Stomach (tissue), 9 donors: ENCODE measurements around the gene KANSL1. TPM values are rescaled to one million over a fixed set of nuclear protein-coding genes. Genes with fewer than 3 reads are reported as not detected.

Experiments
- DNase-seq, 2 donors: peaks; one replicate each; pipeline versions ENCODE4 v3.0.0 to v3.0.0-alpha.2; 2013 to 2019
- H3K27ac ChIP-seq, 5 donors: fragments of 200-600 bp in 4 of 5; sonication (generic) in 4 of 5; one replicate each; pipeline ENCODE4 v1.5.1; 2013 to 2019; ENCODE audit warnings: mild to moderate bottlenecking in 1 of 5, moderate library complexity in 1 of 5
- H3K27me3 ChIP-seq, 3 donors: fragments of 200-600 bp; sonication (generic); one replicate each; pipeline ENCODE4 v1.5.1; 2017 to 2019; ENCODE audit warnings: mixed run types in 1 of 3
- H3K36me3 ChIP-seq, 4 donors: fragments of 200-600 bp; sonication (generic); 1 replicate in 3 of 4; 2 replicates in 1 of 4; pipeline ENCODE4 v1.5.1; 2016 to 2019
- H3K4me1 ChIP-seq, 4 donors: fragments of 200-600 bp; sonication (generic); one replicate each; pipeline ENCODE4 v1.5.1; 2016 to 2019
- H3K4me3 ChIP-seq, 4 donors: fragments of 200-600 bp; sonication (generic) in 3 of 4; one replicate each; pipeline ENCODE4 v1.5.1; 2016 to 2019; ENCODE audit warnings: mild to moderate bottlenecking in 1 of 4
- H3K9me3 ChIP-seq, 4 donors: fragments of 200-600 bp; sonication (generic); one replicate each; pipeline ENCODE4 v1.5.1; 2016 to 2019
- EP300 ChIP-seq: sonication (generic); formaldehyde crosslinking; IDR thresholded peaks from one replicate; pipeline ENCODE4 v1.6.1; 2017; ENCODE audit warnings: antibody characterized with exemption
- POLR2A ChIP-seq, 4 donors: fragments of 450-650 bp; IDR thresholded peaks; one replicate each; pipeline ENCODE4 v1.6.1; 2016; ENCODE audit warnings: antibody characterized with exemption in 4 of 4, control low read depth in 2 of 4, mild to moderate bottlenecking in 1 of 4, moderate library complexity in 1 of 4
- POLR2AphosphoS5 ChIP-seq, 3 donors: sonication (generic); formaldehyde crosslinking; IDR thresholded peaks; one replicate each; pipeline ENCODE4 v1.6.1; 2016; ENCODE audit warnings: antibody characterized with exemption in 3 of 3
- WGBS, 5 donors: extraction: QIAGEN DNeasy Blood & Tissue Kit in 3 of 5; methylation state at CpG; one replicate each; pipeline versions ENCODE4 v1.1.5 to v1.1.7; 2013 to 2018; 5-methylcytosine and 5-hydroxymethylcytosine counted together
- intact Hi-C: fragments of 100-400 bp; cut with DNase I; formaldehyde crosslinking; loops from one replicate; pipeline ENCODE4 v1.15.1; 2023; ENCODE audit warnings: low total_unique reads
- polyA plus RNA-seq, 3 donors: library from polyadenylated mRNA; stranded (reverse); fragments of 200-250 nt; gene quantifications; one replicate each; pipeline ENCODE4 v1.2.3, GENCODE V29; 2013
- total RNA-seq, 5 donors: library from RNA; depleted of rRNA; stranded (reverse); fragments of >200 nt; gene quantifications; one replicate each; pipeline versions ENCODE4 v1.1.0 to v1.2.3, GENCODE V29; 2014 to 2016
- TF ChIP-seq, protein P1 (sequence below), 7 experiments: fragments of 450-650 bp in 4 of 7; fragments of 200-600 bp in 3 of 7; sonication (generic) in 3 of 7; IDR thresholded peaks; one replicate each; pipeline ENCODE4 v1.5.1; 2016 to 2019; ENCODE audit warnings: antibody characterized with exemption in 7 of 7, control low read depth in 2 of 7, mild to moderate bottlenecking in 1 of 7
- donor health status: healthy with polysubstance abuse.
- donor health status: Bipolar disorder and iron deficiency.
- donor health status: healthy.

KANSL1 gene
- total and polyA plus RNA-seq, 8 donors, result 9.2 to 288 (median 127) TPM

- no peaks in the 10 kb centered on the region for H3K27me3 ChIP-seq
- 93 to 98% (median 96%) methylated on average over 11 of the region's 11 CpGs for WGBS, 5 donors
- no peak overlapping the region for H3K27ac ChIP-seq
- DNase-seq, result no peak
- peaks cover 62 to 100% (median 94%) of the 10 kb centered on the region in 4 donors for H3K36me3 ChIP-seq
- H3K4me3 ChIP-seq, result no peak overlapping the region
- H3K4me1 ChIP-seq, result peaks cover 0 to 8% (median 1%) of the 10 kb centered on the region in 4 donors
- TF ChIP-seq POLR2AphosphoS5 (IDR thresholded peaks at IDR 0.05), result no peak
- no peak for TF ChIP-seq POLR2A (IDR thresholded peaks at IDR 0.05)
- TF ChIP-seq EP300, result no peak
- TF ChIP-seq, protein P1, sequence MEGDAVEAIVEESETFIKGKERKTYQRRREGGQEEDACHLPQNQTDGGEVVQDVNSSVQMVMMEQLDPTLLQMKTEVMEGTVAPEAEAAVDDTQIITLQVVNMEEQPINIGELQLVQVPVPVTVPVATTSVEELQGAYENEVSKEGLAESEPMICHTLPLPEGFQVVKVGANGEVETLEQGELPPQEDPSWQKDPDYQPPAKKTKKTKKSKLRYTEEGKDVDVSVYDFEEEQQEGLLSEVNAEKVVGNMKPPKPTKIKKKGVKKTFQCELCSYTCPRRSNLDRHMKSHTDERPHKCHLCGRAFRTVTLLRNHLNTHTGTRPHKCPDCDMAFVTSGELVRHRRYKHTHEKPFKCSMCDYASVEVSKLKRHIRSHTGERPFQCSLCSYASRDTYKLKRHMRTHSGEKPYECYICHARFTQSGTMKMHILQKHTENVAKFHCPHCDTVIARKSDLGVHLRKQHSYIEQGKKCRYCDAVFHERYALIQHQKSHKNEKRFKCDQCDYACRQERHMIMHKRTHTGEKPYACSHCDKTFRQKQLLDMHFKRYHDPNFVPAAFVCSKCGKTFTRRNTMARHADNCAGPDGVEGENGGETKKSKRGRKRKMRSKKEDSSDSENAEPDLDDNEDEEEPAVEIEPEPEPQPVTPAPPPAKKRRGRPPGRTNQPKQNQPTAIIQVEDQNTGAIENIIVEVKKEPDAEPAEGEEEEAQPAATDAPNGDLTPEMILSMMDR (IDR thresholded peaks at IDR 0.05), result no peak
- intact Hi-C loops, result no loop called here
- no peaks in the 10 kb centered on the region for H3K9me3 ChIP-seq
Measured at GRCh38 chr17:46032909-46033308, 160.3 kb downstream of the KANSL1 start.

DNA sequence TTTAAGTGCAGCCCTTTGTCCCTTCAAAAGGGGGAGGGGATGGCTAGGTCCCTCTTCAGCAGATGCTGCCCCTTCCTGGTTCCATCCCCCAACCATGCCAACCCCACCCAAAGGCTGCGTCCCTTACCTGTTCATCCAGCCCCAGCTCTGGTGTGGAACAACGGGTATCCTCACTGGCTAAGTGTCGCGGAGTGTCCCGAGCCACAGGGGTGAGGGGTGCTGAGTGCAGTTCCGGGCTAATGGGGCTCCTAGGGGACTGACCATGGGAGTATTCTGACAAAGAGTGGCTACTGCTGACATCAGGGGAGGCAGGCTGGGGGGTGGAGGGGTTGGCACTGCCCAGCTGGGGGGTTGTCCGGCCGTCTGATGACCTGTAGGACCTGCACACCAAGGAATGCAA, 161.3 kb downstream of the KANSL1 start:
- WGBS, 5 donors, result 60 to 87% (median 79%) methylated on average over 1 to 8 of the region's 8 CpGs
- TF ChIP-seq POLR2A (IDR thresholded peaks at IDR 0.05), result no peak
- TF ChIP-seq EP300, result no peak
- no peak for TF ChIP-seq POLR2AphosphoS5 (IDR thresholded peaks at IDR 0.05)
- TF ChIP-seq, protein P1 (IDR thresholded peaks at IDR 0.05), result no peak
- H3K27ac ChIP-seq, result no peak overlapping the region
- no peaks in the 10 kb centered on the region for H3K9me3 ChIP-seq
- intact Hi-C loops, result no loop called here
- H3K4me1 ChIP-seq, result peaks cover 0 to 18% (median 6%) of the 10 kb centered on the region in 4 donors
- no peak overlapping the region for H3K4me3 ChIP-seq
- peaks cover 53 to 100% (median 93%) of the 10 kb centered on the region in 4 donors for H3K36me3 ChIP-seq
- no peak for DNase-seq
- H3K27me3 ChIP-seq, result no peaks in the 10 kb centered on the region

- peaks cover 0 to 18% (median 6%) of the 10 kb centered on the region in 4 donors for H3K4me1 ChIP-seq
- WGBS, 5 donors, result 92 to 97% (median 95%) methylated on average over 12 to 16 of the region's 16 CpGs
- H3K27ac ChIP-seq, result no peak overlapping the region
- H3K36me3 ChIP-seq, result peaks cover 55 to 100% (median 93%) of the 10 kb centered on the region in 4 donors
- H3K27me3 ChIP-seq, result no peaks in the 10 kb centered on the region
- H3K4me3 ChIP-seq, result no peak overlapping the region
- H3K9me3 ChIP-seq, result no peaks in the 10 kb centered on the region
- TF ChIP-seq POLR2AphosphoS5 (IDR thresholded peaks at IDR 0.05), result no peak
- no peak for TF ChIP-seq EP300
- TF ChIP-seq, protein P1 (IDR thresholded peaks at IDR 0.05), result no peak
- TF ChIP-seq POLR2A (IDR thresholded peaks at IDR 0.05), result no peak
- no peak for DNase-seq
- intact Hi-C loops, result no loop called here
Measured at GRCh38 chr17:46031440-46031839, 161.8 kb downstream of the KANSL1 start.

DNA sequence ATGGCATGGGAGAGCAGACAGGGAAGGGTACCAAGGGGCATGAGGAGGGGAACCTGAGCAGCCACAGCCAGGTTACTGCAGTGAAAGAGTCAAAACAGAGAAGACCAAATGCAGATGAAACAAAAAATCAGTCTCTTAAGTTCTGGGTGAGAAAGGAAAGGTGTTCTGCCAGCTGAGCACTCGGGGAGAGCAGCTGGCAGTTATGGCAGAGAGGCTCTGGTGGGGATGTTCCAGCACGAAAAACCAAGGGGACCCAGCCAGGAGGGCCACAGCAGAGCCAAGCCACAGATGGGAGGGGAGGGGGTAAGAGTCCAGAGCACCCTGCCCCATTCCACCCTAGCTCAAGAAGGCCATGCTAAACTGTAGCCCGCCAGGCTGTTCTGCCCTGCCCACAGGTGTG, 162.5 kb downstream of the KANSL1 start:
- Histone ChIP-seq H3K36me3 (peaks cover 55 to 100% (median 92%) of the 10 kb centered on the region in 4 donors), H3K4me3 (no peak overlapping the region), H3K9me3 (no peaks in the 10 kb centered on the region), H3K27ac (no peak overlapping the region), H3K27me3 (no peaks in the 10 kb centered on the region), H3K4me1 (peaks cover 0 to 18% (median 6%) of the 10 kb centered on the region in 4 donors)
- TF ChIP-seq EP300 (no peak), POLR2A (IDR thresholded peaks at IDR 0.05) (no peak), POLR2AphosphoS5 (IDR thresholded peaks at IDR 0.05) (no peak)
- TF ChIP-seq, protein P1 (IDR thresholded peaks at IDR 0.05), result no peak
- WGBS, 5 donors, result 87 to 94% (median 89%) methylated on average over 3 of the region's 3 CpGs
- no peak for DNase-seq
- intact Hi-C loops, result no loop called here
